PC-3 (cell line): ENCODE results near the gene NLRX1.

Experiments
- CTCF ChIP-seq: fragments of 300-600 bp; sonication (generic); conservative IDR thresholded peaks from 2 replicates; pipeline ENCODE4 v1.5.1; 2017; ENCODE audit warnings: antibody characterized with exemption, low read depth, mild to moderate bottlenecking, low read length
- EZH2 ChIP-seq: fragments of 300-600 bp; sonication (generic); IDR thresholded peaks from one replicate; pipeline ENCODE4 v1.6.1; 2017; ENCODE audit warnings: antibody characterized with exemption, mild to moderate bottlenecking, low read length; ENCODE audit not compliant: unreplicated experiment

- no peak for TF ChIP-seq EZH2
- no peak for TF ChIP-seq CTCF
Measured at GRCh38 chr11:119179983-119180382, 11.5 kb downstream of the NLRX1 start.
